DOHH2 (cell line): Measurements from ENCODE around the gene DCP1B.

ENCODE experiments used
- H3F3A ChIP-seq: fragments of 200-600 bp; sonication (generic), shearing (Covaris generic); 2 replicates; pipeline ENCODE4 v1.6.0; 2016; ENCODE audit warnings: antibody characterized with exemption, mild to moderate bottlenecking; ENCODE audit not compliant: control insufficient read depth, insufficient read depth
- H3K27ac ChIP-seq: fragments of 200-600 bp; sonication (generic); 2 replicates; pipeline ENCODE4 v1.5.1; 2014; ENCODE audit warnings: low read depth, mild to moderate bottlenecking, low read length, moderate library complexity
- H3K27me3 ChIP-seq: fragments of 200-600 bp; sonication (generic); 2 replicates; pipeline ENCODE4 v1.6.1; 2014; ENCODE audit warnings: mild to moderate bottlenecking, low read length, mixed read lengths; ENCODE audit not compliant: control insufficient read depth
- H3K36me3 ChIP-seq: fragments of 200-600 bp; sonication (generic); 2 replicates; pipeline ENCODE4 v1.6.1; 2014; ENCODE audit warnings: mild to moderate bottlenecking, low read length, moderate library complexity, mixed read lengths; ENCODE audit not compliant: control insufficient read depth
- H3K4me1 ChIP-seq: fragments of 200-600 bp; sonication (generic); 2 replicates; pipeline ENCODE4 v1.6.1; 2014; ENCODE audit warnings: mild to moderate bottlenecking, low read length, mixed read lengths; ENCODE audit not compliant: control insufficient read depth
- H3K4me2 ChIP-seq: fragments of 200-600 bp; sonication (generic); 2 replicates; pipeline ENCODE4 v1.6.0; 2014; ENCODE audit warnings: mild to moderate bottlenecking, low read length, moderate library complexity
- H3K4me3 ChIP-seq: fragments of 200-600 bp; sonication (generic); 2 replicates; pipeline ENCODE4 v1.5.1; 2014; ENCODE audit warnings: mild to moderate bottlenecking, low read length, mixed read lengths
- H3K79me2 ChIP-seq: fragments of 200-600 bp; sonication (generic); 2 replicates; pipeline ENCODE4 v1.6.1; 2014; ENCODE audit warnings: mild to moderate bottlenecking, low read length, mixed read lengths; ENCODE audit not compliant: control insufficient read depth
- H3K9me2 ChIP-seq: fragments of 200-600 bp; sonication (generic); replicated peaks from 2 replicates; pipeline ENCODE4 v1.6.1; 2014; ENCODE audit warnings: mild to moderate bottlenecking, low read length, mixed read lengths; ENCODE audit not compliant: control insufficient read depth
- H3K9me3 ChIP-seq: fragments of 200-600 bp; sonication (generic); 2 replicates; pipeline ENCODE4 v1.6.1; 2014; ENCODE audit warnings: antibody characterized with exemption, low read length, mixed read lengths; ENCODE audit not compliant: control insufficient read depth, insufficient read depth
- H4K20me1 ChIP-seq: fragments of 200-600 bp; sonication (generic); 2 replicates; pipeline ENCODE4 v1.6.0; 2014; ENCODE audit warnings: low read depth, mild to moderate bottlenecking, antibody characterized with exemption, low read length, moderate library complexity; ENCODE audit not compliant: control insufficient read depth, insufficient read depth
- CTCF ChIP-seq: fragments of 200-600 bp; sonication (generic); IDR thresholded peaks from one replicate; pipeline ENCODE4 v1.5.1; 2014; ENCODE audit warnings: antibody characterized with exemption, mild to moderate bottlenecking, low read depth, low read length; ENCODE audit not compliant: poor library complexity, severe bottlenecking
- EZH2phosphoT487 ChIP-seq: fragments of 200-600 bp; sonication (generic); IDR thresholded peaks from 2 replicates; pipeline ENCODE4 v1.6.1; 2017; ENCODE audit warnings: borderline replicate concordance, mild to moderate bottlenecking, antibody characterized with exemption, low read length, moderate library complexity, mixed read lengths

The DCP1B gene

DNA sequence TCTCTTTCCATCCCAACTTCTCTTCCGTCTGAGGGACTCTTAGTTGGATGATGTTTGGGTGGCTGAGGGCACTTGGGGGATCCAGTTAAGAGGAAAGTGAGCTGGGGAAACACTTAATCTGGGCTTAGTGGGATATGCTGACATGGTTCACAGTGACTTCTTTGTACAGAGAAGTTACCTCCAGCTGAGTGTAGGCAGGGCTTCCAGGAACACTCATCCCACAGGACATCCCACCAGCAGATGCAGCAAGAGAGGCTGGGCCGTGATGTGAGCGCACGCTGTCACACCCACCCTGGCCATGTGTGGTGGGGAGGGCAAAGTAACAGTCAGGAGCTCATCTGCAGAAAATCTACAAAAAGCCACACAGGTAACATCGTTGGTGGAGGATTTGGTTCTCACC is 85.0 kb downstream of the DCP1B start:
- Histone ChIP-seq H3K27me3 (0 out of 2 replicates have a peak, but pooled peaks cover 2% of the 10 kb centered on the region), H3K4me2 (no peak overlapping the region), H3K4me3 (no peak overlapping the region), H3K79me2 (no peaks in the 10 kb centered on the region), H3K27ac (no peak overlapping the region), H4K20me1 (no peaks in the 10 kb centered on the region), H3F3A (0 out of 2 replicates have a peak, but pooled peaks cover 4% of the 10 kb centered on the region), H3K9me2 (no peaks in the 10 kb centered on the region), H3K4me1 (peaks cover 37% of the 10 kb centered on the region), H3K9me3 (no peaks in the 10 kb centered on the region), H3K36me3 (no peaks in the 10 kb centered on the region)
- TF ChIP-seq CTCF (no peak), EZH2phosphoT487 (no peak)

- Histone ChIP-seq H3F3A (0 out of 2 replicates have a peak, but pooled peaks cover 4% of the 10 kb centered on the region), H3K27me3 (0 out of 2 replicates have a peak, but pooled peaks cover 2% of the 10 kb centered on the region), H3K4me1 (peaks cover 33% of the 10 kb centered on the region), H3K27ac (no peak overlapping the region), H4K20me1 (no peaks in the 10 kb centered on the region), H3K9me2 (no peaks in the 10 kb centered on the region), H3K36me3 (no peaks in the 10 kb centered on the region), H3K4me2 (no peak overlapping the region), H3K4me3 (no peak overlapping the region), H3K79me2 (no peaks in the 10 kb centered on the region), H3K9me3 (no peaks in the 10 kb centered on the region)
- TF ChIP-seq EZH2phosphoT487 (no peak), CTCF (no peak)
Measured at GRCh38 chr12:1918884-1919236, 85.4 kb downstream of the DCP1B start.

GRCh38 chr12:1918081-1918883 is 86.0 kb downstream of the DCP1B start, which contains the start of gene CACNA2D4:
TSS of gene CACNA2D4 (minus strand) at chr12:1918652. CDS start at chr12:1918473, 179 bp downstream.
- Histone ChIP-seq H3K79me2 (no peaks in the 10 kb centered on the region), H3K27ac (no peak within 1 kb of the TSS), H3K9me2 (no peaks in the 10 kb centered on the region), H3K4me2 (peak within 1 kb of the TSS; percentile 33), H3K9me3 (no peaks in the 10 kb centered on the region), H3K4me1 (peaks cover 27% of the 10 kb centered on the region), H3K27me3 (0 out of 2 replicates have a peak, but pooled peaks cover 2% of the 10 kb centered on the region), H3F3A (no peaks in the 10 kb centered on the region), H3K36me3 (no peaks in the 10 kb centered on the region), H4K20me1 (no peaks in the 10 kb centered on the region), H3K4me3 (no peak within 1 kb of the TSS)
- no peak for TF ChIP-seq EZH2phosphoT487
- no peak for TF ChIP-seq CTCF
